NOMO-1 treated with dmso at 0.1 percent for 144 hours (cell line): Measurements from ENCODE around the gene RPL10.
"Not testable (repeated sequence)": the region's sequence is repeated elsewhere in the genome, so short reads cannot be mapped to it uniquely, and the experiment has no call there.

Experiments used
- DNase-seq: peaks from one replicate; lab custom pipeline; 2025; ENCODE audit not compliant: unreplicated experiment; lab: John Stamatoyannopoulos, UW

Gene RPL10

GRCh38 chrX:154375156-154375504 is 23.0 kb upstream of the RPL10 start:
- DNase-seq = no peak

- DNase-seq = no peak
Observed at GRCh38 chrX:154376774-154377173, 21.4 kb upstream of the RPL10 start.

- DNase-seq = no peak
Observed at GRCh38 chrX:154378059-154378798, 19.9 kb upstream of the RPL10 start.

- DNase-seq = peak; percentile 98
Observed at GRCh38 chrX:154378799-154379568, 19.2 kb upstream of the RPL10 start, which contains the start of gene EMD. TSS of gene EMD (plus strand) at chrX:154379295. CDS start at chrX:154379485, 190 bp downstream.

GRCh38 chrX:154379569-154379951 is 18.6 kb upstream of the RPL10 start:
- no peak for DNase-seq

GRCh38 chrX:154380153-154380552 is 18.0 kb upstream of the RPL10 start:
- no peak for DNase-seq

- DNase-seq = no peak
Observed at GRCh38 chrX:154380787-154381186, 17.4 kb upstream of the RPL10 start.

- DNase-seq = no peak
Observed at GRCh38 chrX:154381271-154381670, 16.9 kb upstream of the RPL10 start.

GRCh38 chrX:154382483-154383069 is 15.6 kb upstream of the RPL10 start:
- DNase-seq = no peak

- no peak for DNase-seq
Observed at GRCh38 chrX:154383359-154384283, 14.6 kb upstream of the RPL10 start.

GRCh38 chrX:154384284-154384892 is 13.8 kb upstream of the RPL10 start:
- no peak for DNase-seq

- not testable (repeated sequence) for DNase-seq
Observed at GRCh38 chrX:154388094-154388493, 10.1 kb upstream of the RPL10 start.

- not testable (repeated sequence) for DNase-seq
Observed at GRCh38 chrX:154388649-154389048, 9.5 kb upstream of the RPL10 start.

- not testable (repeated sequence) for DNase-seq
Observed at GRCh38 chrX:154389812-154390747, 8.1 kb upstream of the RPL10 start.

GRCh38 chrX:154396363-154396762 is 1.8 kb upstream of the RPL10 start:
- DNase-seq = not testable (repeated sequence)

GRCh38 chrX:154396973-154397887 is 947 bp upstream of the RPL10 start:
- peak; percentile 39 for DNase-seq

GRCh38 chrX:154398668-154399526 is 720 bp downstream of the RPL10 start:
- peak; percentile 53 for DNase-seq
